DMS 273 treated with DMSO at 0.1 percent for 48 hours (cell line): ENCODE results near the gene DSC1.
"Not testable (repeated sequence)": the region's sequence is repeated elsewhere in the genome, so short reads cannot be mapped to it uniquely, and the experiment has no call there.

ENCODE experiments used
- DNase-seq: peaks from one replicate; lab custom pipeline; 2025; lab: John Stamatoyannopoulos, UW

Gene DSC1

DNA sequence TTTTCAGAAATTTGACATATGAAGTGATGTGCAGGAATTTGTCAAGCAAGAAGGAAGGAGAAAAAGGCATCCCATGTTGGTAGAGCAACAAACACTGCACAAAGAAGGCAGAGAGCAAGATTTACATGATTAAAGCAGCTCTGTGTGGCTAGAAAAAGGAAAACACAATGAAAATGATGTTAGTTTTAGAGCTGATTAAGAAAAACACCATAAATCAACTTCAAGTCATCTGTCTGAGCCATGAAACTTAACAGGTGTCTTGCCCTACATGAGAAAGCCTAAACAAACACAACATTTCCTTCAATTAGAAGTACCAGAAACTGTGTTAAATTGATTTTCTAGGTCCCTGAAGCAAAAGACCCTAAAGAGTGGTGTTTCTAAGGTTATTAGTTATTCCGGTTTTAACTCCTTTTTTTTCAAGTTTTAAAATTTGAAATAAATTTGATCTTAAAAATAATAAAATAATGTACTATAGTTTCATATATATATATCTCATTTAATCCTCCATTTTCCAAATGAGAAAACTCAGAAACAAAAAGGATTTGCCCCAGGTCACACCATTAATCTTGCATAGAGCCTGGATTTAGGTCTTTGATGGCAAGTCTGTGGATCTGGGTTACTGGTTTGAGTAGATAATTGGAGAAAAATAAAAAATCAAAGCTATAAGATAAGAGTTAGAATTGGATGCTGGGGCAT is 8.6 kb upstream of the DSC1 start:
- no peak for DNase-seq

DNA sequence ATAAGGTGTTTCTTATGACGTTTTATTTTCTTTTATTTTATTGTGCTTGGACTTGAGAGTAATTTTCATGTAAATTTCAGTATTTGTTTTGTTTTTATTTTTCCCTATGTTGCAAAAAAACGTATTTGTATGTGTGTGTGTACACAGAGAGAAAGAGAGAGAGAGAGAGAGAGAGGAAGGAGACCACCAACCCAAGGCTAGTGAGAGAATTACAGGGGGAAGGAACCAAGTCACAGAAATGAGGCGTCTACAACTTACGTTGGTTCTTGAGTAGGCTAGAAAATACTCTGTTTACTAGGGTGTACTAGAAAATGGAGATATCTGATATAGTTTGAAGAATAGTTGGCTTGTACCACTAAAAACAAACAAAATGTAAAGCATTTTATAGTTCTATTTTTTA is 7.7 kb upstream of the DSC1 start:
- no peak for DNase-seq

DNA sequence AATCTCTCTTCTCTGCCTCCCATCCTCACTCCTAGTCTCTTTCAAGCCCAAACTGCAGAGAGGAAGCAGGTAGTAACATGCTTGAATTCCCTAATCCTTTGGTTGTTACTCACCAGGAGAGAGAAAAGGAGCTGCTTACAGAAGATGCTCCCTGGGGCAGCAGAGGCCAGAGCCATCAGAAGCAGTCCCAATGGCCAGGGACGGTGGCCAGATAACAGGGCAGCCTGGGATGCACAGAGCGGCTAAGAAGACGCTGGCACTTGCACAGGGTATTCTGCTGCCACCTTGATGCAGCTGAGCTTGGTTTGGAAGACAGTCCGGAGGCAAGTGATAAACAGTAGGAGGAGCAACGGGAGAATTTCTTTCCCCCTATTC is 250 bp downstream of the DSC1 start:
- DNase-seq, result no peak

DNA sequence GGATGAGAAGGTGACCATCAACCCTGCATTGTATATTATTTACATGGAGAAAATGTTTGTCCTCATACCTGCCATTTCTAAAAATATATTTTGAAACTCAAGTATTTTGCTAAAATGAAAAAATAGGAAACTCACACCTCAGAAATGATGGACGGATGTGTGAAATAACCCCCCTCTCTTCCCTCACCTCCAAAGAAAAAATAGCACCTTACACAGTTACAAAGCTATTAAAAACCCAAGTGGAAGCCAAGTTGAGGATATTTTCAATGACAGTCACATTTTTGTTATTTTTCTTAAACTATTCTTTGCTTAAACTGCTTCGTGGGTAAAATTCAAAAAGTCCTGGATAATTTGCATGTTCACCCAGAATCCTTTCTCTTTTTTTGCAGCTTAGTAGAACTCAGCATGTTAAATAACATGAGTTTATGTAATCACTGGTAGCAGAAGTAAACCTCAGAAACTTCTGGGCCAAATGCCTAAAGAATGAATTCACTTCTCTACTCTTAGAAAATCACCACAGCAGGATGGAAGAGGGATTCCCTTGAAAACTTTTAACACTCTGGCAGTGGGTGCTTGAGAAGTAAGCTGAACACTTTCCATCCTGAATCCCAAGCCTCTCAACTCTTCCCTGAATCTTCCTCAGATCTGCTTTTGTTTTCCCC is 768 bp downstream of the DSC1 start:
- DNase-seq, result no peak

DNA sequence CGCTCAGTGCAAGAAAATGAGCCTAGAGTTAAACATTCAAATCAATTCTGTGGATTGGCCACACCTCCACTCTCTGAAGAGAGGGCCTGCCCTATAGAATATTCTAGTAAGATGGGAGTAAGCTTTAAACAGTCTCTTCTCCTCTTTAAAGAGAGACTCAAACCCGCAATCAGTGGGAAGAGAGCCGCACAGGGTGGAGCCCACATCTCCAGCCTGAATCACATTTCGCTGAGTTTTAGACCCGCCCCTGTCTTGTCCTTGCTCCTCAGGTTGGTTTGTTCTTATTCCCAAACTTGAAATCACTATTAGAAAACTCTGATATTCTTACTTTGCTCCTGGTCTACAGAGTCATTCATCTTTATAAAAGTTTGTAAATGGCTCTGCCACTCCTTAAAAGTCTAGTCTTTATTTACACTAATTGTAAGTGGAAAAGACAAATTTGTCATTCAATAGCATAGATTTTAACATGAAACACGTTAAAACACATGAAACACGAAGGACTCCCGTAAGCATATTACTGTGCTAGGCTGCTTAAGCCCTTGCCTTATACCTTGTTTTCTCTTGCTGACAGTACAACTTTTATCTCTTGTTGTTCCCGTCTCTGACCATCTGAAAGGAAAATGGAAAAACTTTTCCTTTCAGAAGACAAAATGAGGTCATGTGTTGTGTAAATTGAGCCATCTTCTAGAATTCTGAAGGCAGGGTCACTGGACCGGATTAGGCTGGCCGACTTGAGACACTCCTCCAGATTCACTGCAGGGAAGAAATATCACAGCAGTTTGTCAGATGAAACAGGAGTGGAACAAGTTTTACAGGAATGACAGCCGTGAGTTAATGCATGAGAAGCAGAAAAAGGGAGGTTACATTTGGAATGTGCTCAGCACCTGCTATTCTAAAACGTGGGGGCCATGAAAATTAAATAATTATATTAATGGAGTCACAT is 5.6 kb downstream of the DSC1 start:
- DNase-seq, result no peak

DNA sequence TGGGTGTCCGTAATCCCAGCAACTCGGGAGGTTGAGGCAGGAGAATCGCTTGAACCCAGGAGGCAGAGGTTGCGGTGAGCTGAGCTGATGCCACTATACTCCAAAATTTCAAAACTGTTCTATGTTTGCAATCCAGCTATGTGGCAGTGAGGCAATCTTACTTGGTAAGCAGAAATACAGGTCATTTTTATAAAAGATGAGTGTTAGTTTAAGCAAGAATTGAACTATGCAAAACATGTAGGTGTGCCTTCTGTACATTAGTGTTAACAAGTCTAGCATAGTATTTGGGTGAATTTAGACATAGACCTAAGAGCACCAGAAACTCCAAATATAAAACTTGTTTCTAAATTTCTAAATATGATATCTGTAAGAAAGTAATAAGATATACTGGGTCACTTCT is 7.2 kb downstream of the DSC1 start:
- DNase-seq, result no peak

DNA sequence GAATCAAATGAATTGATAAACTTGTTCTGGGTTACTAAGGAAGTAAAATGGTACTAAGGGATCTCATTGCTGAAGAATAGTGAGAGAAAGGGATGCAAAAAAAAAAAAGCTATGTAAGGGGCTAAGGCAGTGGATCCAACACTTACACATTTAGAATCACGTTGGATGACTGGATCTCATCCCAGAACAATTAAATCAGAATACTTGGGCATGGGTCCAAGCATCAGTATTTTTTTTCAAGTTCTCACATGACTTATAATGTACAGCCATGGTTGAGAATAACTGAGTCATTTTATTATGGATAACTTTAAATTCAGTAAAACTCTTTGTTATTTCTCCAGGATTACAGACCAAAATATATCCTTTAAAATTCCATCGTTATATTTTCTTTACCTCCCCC is 8.5 kb downstream of the DSC1 start:
- DNase-seq, result no peak

DNA sequence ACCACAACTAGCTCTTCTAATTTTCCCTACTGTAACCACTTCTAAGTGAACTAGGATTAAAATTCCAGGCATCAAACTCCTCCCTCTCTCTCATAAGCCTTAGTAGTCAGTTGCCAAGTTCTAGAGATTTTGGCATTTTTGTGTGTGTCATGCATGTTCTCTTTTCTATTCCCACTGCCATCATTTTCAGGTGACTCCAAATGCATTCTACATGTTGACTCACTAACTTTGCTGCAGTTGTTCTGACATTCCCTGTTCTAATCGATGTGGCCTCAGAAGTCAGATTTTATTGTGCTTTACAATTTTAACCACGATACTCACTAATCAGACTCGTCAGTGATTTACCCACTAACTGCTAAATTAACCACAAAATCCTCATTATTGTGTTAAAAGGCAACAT is 13.3 kb downstream of the DSC1 start:
- DNase-seq, result no peak

DNA sequence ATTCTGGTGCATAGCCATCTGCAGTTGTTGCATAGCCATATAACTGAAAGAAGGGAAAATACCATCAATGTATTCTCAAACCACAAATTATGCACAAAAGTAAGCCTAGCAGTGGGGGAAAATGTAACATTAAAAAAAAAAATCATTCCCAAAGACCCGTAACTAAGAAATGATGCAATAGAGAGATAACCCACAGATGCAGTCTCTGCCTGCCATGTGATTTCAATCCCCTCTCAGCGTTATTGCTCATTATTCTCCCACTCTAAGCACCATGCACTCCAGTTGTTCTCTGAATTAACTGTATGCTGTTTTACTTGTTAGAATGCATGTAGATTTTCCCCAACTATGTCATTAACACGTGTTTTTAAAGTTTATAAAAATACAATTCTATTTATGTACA is 14.1 kb downstream of the DSC1 start:
- DNase-seq, result no peak

DNA sequence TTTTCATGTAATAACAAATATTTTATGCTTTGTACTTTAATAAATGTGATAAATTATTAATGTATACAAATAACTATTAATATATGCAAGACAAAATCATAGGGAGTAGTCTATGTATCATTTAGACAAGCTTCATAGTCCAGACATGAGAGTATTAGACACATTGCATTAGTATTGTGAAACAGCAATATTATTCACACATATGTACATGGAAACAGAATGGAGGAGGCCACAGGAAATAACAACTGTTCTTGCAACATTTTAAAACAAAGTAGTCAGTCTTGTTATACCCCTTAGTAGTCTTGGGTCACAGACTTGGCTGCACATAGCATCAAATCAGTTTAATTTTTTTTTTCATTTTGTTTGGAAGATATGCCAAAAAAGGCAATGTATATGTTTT is 15.8 kb downstream of the DSC1 start:
- no peak for DNase-seq

DNA sequence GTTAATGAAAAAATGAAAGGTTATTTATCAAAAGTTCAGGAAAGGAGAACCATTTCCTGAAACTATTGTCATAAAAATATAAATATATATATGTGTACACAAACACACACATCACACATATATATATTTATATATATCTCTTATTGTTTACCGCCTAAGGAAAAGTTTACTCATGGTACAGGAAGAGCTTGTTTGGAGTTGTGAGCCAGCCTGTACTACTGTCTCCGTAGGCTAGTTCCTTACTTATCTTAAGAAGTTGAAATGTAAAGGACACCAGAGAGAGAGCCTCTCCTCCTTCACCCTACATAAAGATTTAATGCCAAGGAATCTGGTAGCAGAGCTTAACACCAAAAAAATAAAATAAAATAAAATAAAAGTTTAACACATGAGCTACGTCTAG is 19.6 kb downstream of the DSC1 start:
- no peak for DNase-seq

DNA sequence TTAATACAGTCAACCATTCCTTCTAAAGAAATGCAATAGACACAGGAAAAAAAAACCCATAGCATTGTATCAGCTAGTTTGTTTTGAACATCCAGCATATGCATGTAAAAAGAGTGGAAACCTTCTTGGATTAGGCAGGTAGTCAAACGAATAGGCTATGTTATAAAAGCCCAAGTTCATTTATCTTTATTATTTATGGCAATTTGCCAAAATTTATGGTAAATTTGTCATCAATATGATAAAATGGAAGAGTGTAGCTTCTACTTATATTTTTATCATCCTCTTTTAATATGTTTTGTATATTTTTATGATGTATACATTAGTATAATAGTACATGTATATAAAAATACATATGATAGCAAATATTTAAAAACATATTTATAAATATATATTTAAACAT is 23.9 kb downstream of the DSC1 start:
- DNase-seq, result no peak

DNA sequence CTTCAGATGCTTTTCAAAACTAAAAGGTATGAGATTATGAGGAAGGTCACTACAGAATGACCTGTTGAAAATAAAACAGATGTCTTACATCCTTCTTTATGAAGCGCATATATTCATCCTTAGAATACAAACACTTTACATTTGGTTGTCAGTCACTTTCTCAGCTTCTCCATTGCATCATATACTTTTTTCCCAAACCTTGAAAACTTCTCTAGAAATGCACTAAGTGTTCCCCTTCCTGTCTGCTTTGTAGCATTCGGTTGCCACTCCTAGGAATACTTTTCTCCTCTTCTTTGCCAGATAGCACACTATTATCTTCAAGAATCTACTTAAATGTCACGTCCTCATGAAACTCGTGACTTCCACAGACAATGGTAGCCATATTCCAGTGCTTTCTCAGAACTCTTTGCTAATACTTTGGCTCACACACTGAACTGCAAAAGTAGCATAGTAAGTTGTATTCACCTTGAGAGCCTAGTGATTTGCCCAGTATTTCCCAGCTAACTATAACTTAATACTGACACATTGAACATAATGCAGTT is 27.6 kb downstream of the DSC1 start:
- DNase-seq, result no peak

DNA sequence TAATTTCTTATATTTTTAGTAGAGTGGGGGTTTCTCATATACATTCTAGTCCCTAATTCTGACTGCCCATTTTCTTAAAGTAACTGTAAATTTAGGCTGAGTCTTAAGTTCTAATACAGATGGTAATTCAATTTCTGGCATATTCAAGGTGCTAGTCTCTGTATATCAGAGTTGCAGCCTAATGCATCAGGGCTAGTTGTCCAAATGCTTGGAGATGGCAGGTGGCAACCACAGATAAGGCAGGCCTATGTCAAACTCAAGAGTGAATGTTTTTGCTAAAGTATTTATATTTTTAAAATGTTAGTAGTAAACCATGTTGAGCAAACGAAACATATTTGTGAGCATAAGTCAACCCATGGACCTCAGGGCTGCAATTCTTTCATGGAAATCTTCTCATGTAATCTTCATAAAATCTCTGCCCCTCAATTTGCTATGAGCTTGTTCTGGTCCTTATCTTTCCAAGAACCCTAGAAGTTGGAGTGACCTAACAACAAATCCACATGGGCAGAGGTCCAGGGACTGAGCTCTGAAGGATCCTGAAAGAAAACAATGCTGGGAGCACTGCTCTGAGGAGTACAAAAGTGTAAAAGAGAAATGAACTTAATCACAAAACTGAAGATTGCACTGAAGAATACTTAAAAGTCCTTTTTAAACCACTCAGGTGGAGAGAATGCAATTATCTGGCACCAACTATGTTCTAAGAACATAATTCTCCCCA is 33.1 kb downstream of the DSC1 start:
- DNase-seq, result no peak

DNA sequence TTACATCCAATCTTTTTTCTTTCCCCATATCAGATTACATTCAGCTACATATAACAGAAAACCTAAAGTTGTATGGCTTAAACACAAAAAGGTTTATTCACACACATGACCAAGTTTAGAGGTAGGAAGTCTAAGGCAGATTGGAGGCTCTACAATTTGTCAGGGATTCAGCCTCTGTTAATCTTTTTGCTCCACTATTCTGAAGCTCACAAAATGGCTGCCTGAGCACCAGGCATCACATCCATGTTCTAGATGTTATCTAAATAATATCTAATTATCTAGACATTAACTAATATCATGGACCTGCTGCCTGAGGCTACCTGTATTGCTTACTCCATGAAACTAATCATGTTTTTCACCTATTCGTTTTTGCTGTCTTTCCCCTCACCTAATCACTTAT is 36.8 kb downstream of the DSC1 start:
- no peak for DNase-seq

DNA sequence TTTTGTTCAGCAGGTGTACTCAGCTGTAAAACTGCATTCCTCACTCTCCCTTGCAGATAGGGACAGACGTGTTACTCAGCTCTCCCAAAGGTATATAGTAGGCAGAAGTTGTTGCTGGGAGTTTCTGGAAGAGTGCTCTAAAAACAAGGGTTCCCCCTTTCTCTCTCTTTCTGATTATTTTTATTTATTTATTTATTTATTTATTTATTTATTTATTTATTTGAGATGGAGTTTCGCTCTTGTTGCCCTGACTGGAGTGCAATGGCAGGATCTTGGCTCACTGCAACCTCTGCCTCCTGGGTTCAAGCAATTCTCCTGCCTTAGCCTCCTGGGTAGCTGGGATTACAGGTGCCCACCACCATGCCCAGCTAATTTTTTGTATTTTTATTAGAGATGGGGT is 39.5 kb downstream of the DSC1 start:
- DNase-seq, result not testable (repeated sequence)

DNA sequence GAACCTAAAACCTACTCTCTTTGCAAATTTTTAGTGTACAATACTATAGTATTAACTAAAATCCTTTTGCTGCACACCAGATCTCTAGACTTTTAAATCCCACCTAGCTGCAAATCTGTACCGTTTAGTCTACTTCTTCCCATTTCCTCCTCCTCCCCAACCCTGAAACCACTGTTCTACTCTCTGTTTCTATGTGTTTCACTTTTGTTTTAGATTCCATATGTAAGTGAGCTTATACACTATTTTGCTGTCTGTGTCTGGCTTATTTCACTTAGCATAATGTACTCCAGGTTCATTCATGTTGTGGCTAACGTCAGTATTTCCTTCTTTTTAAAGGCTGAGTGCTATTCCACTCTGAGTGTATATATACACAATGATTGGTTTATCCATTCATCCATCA is 42.1 kb downstream of the DSC1 start:
- no peak for DNase-seq

DNA sequence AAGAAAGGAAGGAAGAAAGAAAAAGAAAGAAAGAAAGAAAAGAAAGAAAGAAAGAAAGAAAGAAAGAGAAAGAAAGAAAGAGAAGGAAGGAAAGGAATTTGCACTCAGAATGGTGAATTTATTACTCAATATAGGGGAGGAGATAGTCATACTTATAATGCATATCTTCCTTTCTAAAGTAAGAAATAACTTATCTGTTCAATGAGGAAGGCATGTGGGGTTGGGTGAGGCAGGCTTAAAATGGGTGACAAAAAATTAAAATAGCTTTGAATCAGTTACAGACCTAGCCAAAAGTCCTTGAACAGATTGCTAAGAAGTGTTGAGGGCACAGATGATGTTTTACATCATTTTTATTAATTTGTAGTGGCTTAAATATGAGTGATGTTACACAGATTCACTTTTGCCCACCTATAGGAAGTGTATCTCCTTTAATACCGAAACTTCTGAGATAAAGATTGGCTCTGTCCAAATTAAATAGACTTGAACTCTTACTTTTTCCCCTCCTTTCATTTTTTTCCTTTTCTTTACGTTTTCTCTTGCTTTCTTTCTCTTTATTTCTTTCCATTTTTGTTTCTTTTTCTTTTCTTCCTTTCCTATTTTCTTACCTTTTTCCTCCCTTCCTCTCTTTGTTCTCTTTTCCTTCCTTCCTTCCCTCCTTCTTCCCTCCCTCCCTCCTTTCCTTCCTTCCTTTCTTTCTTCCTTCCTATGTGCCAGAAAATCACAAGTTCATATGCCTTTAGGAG is 45.6 kb downstream of the DSC1 start:
- DNase-seq, result no peak

DNA sequence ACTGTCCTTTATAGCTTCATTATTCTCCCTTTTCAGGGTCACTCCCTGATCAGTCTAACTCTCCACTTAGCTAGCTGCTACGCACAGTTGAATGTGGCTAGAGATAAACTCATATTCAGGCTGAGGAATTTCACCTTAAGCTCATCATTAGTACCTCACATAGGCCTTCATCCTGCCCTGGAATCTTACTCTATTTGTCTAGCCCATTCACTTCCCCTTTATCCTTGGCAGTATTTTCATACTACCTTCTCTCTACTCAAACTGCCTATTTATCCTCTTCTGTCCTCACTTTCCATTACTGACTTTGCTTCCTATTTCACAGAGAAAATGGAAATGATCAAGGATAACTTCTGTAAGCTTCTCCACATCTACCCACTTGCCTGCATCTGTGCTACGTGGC is 49.9 kb downstream of the DSC1 start:
- DNase-seq, result no peak

DNA sequence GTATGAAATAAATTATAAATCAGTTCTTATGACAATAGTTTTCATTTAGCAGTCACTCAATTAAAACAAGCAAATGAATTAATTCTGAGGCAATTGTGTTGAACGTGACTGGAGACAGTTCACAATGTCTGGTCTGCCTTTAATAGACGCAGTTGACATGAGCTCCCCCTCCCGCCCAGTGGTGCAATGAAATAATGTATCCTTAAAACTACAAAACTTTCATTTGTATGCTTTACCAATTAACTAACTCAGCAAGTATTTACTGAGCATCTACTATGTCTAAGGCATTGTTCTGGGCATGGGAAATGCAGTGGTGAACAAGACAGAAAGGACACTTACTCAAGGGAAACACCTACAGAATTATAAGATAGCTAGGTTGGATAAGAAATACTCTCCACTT is 56.9 kb downstream of the DSC1 start:
- DNase-seq, result no peak

DNA sequence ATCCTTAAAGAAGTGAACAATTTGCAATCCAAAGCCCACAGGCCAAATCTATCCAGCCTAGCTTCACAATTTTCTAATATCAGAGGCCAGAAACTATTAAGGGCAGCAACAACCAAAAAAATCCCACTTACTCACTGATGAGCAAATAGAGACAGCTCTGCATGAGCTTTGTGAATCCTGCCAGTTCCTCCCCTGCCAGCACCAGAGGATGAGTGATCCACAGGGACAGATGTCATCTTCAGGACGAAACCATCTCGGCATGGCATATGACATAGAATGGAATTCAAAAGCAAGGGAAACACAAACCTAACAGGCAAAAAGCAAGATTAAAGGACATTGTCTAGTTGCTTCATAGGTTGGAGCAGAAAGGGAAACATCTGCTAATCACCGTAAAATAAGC is 58.2 kb downstream of the DSC1 start:
- DNase-seq, result no peak
